Activated CD4-positive, alpha-beta memory T cell treated with anti-CD3 and anti-CD28 coated beads, Interleukin-2, amount 10 ng/mL, durations not matched to agents 7 days and 5 days (primary cell): Measurements from ENCODE around the gene PDRG1. TPM values are rescaled to one million over a fixed set of nuclear protein-coding genes. Genes with fewer than 3 reads are reported as not detected.

Source experiments
- CTCF ChIA-PET: fragments of 350-600 bp; sonication (Branson Sonifier 250); formaldehyde crosslinking; loops from one replicate; lab custom pipeline; 2021; ENCODE audit warnings: antibody characterized with exemption, inconsistent platforms; lab: Charles Lee
- POLR2A ChIA-PET: fragments of 350-600 bp; sonication (Branson Sonifier 250); formaldehyde crosslinking; loops from one replicate; lab custom pipeline; 2021; ENCODE audit warnings: antibody characterized with exemption; lab: Charles Lee
- DNase-seq: peaks from one replicate; pipeline ENCODE4 v3.0.0-alpha.2; 2020
- H3K27ac Mint-ChIP-seq: one replicate; pipeline ENCODE4 v1.8.0; 2021; ENCODE audit warnings: mild to moderate bottlenecking, mixed read lengths
- H3K27me3 Mint-ChIP-seq: one replicate; pipeline ENCODE4 v1.8.0; 2021; ENCODE audit warnings: mixed read lengths
- H3K36me3 Mint-ChIP-seq: one replicate; pipeline ENCODE4 v1.8.0; 2021; ENCODE audit warnings: low read depth, mixed read lengths
- H3K4me1 Mint-ChIP-seq: one replicate; pipeline ENCODE4 v1.8.0; 2021; ENCODE audit warnings: mixed read lengths
- H3K4me3 Mint-ChIP-seq: one replicate; pipeline ENCODE4 v1.8.0; 2021; ENCODE audit warnings: mild to moderate bottlenecking, mixed read lengths
- H3K9me3 Mint-ChIP-seq: one replicate; pipeline ENCODE4 v1.8.0; 2021; ENCODE audit warnings: mixed read lengths
- total RNA-seq, 2 experiments: library from RNA; stranded (reverse); gene quantifications; one replicate each; pipeline ENCODE4 v1.2.3, GENCODE V29; 2021

The PDRG1 gene
- total RNA-seq, 2 experiments from 2014 or later: 10.8 TPM

GRCh38 chr20:31977080-31977479 lies 25.2 kb upstream of the PDRG1 start:
- no peaks in the 10 kb centered on the region for H3K9me3 Mint-ChIP-seq
- CTCF ChIA-PET: no interaction called here
- peaks cover 18% of the 10 kb centered on the region for H3K27me3 Mint-ChIP-seq
- no peak overlapping the region for H3K27ac Mint-ChIP-seq
- no peak for DNase-seq
- POLR2A ChIA-PET: no interaction called here
- no peaks in the 10 kb centered on the region for H3K36me3 Mint-ChIP-seq
- H3K4me1 Mint-ChIP-seq: no peaks in the 10 kb centered on the region
- no peak overlapping the region for H3K4me3 Mint-ChIP-seq

GRCh38 chr20:31975874-31976273 lies 24.0 kb upstream of the PDRG1 start:
- ChIA-PET CTCF (interaction anchor here (1.1 kb wide), 1 partner anchor 24 kb away, joined by 3 read pairs; the partner anchor contains the start of gene PDRG1), POLR2A (no interaction called here)
- Mint-ChIP-seq H3K27me3 (peaks cover 16% of the 10 kb centered on the region), H3K9me3 (no peaks in the 10 kb centered on the region), H3K36me3 (no peaks in the 10 kb centered on the region), H3K4me3 (no peak overlapping the region), H3K27ac (no peak overlapping the region), H3K4me1 (no peaks in the 10 kb centered on the region)
- DNase-seq: no peak

GRCh38 chr20:31974951-31975487 lies 23.2 kb upstream of the PDRG1 start:
- ChIA-PET POLR2A (no interaction called here), CTCF (interaction anchor here (1.1 kb wide), 1 partner anchor 23 kb away, joined by 3 read pairs; the partner anchor contains the start of gene PDRG1)
- H3K4me1 Mint-ChIP-seq: no peaks in the 10 kb centered on the region
- peaks cover 19% of the 10 kb centered on the region for H3K27me3 Mint-ChIP-seq
- no peaks in the 10 kb centered on the region for H3K9me3 Mint-ChIP-seq
- H3K27ac Mint-ChIP-seq: no peak overlapping the region
- no peak overlapping the region for H3K4me3 Mint-ChIP-seq
- DNase-seq: no peak
- H3K36me3 Mint-ChIP-seq: no peaks in the 10 kb centered on the region

GRCh38 chr20:31974296-31974695 lies 22.4 kb upstream of the PDRG1 start:
- ChIA-PET POLR2A (no interaction called here), CTCF (no interaction called here)
- DNase-seq: no peak
- no peak overlapping the region for H3K27ac Mint-ChIP-seq
- no peaks in the 10 kb centered on the region for H3K4me1 Mint-ChIP-seq
- H3K4me3 Mint-ChIP-seq: no peak overlapping the region
- H3K9me3 Mint-ChIP-seq: no peaks in the 10 kb centered on the region
- H3K27me3 Mint-ChIP-seq: peaks cover 24% of the 10 kb centered on the region
- no peaks in the 10 kb centered on the region for H3K36me3 Mint-ChIP-seq

GRCh38 chr20:31972471-31973021 lies 20.7 kb upstream of the PDRG1 start:
- H3K4me3 Mint-ChIP-seq: no peak overlapping the region
- no peak for DNase-seq
- ChIA-PET POLR2A (no interaction called here), CTCF (interaction anchor here (1.4 kb wide), 1 partner anchor 59 kb away, joined by 3 read pairs; no protein-coding TSS in a partner anchor)
- H3K27ac Mint-ChIP-seq: no peak overlapping the region
- peaks cover 27% of the 10 kb centered on the region for H3K27me3 Mint-ChIP-seq
- H3K4me1 Mint-ChIP-seq: peaks cover 5% of the 10 kb centered on the region
- H3K36me3 Mint-ChIP-seq: no peaks in the 10 kb centered on the region
- no peaks in the 10 kb centered on the region for H3K9me3 Mint-ChIP-seq

- CTCF ChIA-PET: interaction anchor here (3.9 kb wide), 1 partner anchor 18 kb away, joined by 21 read pairs; the partner anchor contains the start of gene PDRG1
- no peaks in the 10 kb centered on the region for H3K9me3 Mint-ChIP-seq
- no peak for DNase-seq
- peaks cover 38% of the 10 kb centered on the region for H3K27me3 Mint-ChIP-seq
- peaks cover 8% of the 10 kb centered on the region for H3K4me1 Mint-ChIP-seq
- POLR2A ChIA-PET: interaction anchor here (1.2 kb wide), 1 partner anchor 18 kb away, joined by 4 read pairs; the partner anchor contains the start of gene PDRG1
- H3K27ac Mint-ChIP-seq: no peak overlapping the region
- no peak overlapping the region for H3K4me3 Mint-ChIP-seq
- H3K36me3 Mint-ChIP-seq: no peaks in the 10 kb centered on the region
These were observed 18.1 kb upstream of the PDRG1 start for GRCh38 chr20:31969991-31970390.

GRCh38 chr20:31968291-31969126 lies 16.7 kb upstream of the PDRG1 start:
- peak; percentile 84 for DNase-seq
- Mint-ChIP-seq H3K27ac (no peak overlapping the region), H3K4me3 (peak overlapping the region; percentile 64), H3K27me3 (peaks cover 38% of the 10 kb centered on the region), H3K9me3 (no peaks in the 10 kb centered on the region), H3K36me3 (no peaks in the 10 kb centered on the region), H3K4me1 (peaks cover 8% of the 10 kb centered on the region)
- ChIA-PET CTCF (interaction anchor here (3.9 kb wide), 1 partner anchor 16 kb away, joined by 21 read pairs; the partner anchor contains the start of gene PDRG1), POLR2A (interaction anchor here (1.5 kb wide), 1 partner anchor 18 kb away, joined by 5 read pairs; no protein-coding TSS in a partner anchor)

- POLR2A ChIA-PET: interaction anchor here (1.5 kb wide), 1 partner anchor 17 kb away, joined by 5 read pairs; no protein-coding TSS in a partner anchor
- Mint-ChIP-seq H3K36me3 (no peaks in the 10 kb centered on the region), H3K4me3 (peak within 1 kb of the TSS; percentile 64), H3K27ac (no peak within 1 kb of the TSS), H3K9me3 (no peaks in the 10 kb centered on the region), H3K27me3 (peaks cover 35% of the 10 kb centered on the region), H3K4me1 (peaks cover 8% of the 10 kb centered on the region)
- CTCF ChIA-PET: interaction anchor here (3.9 kb wide), 1 partner anchor 16 kb away, joined by 21 read pairs; the partner anchor contains the start of gene PDRG1
- no peak for DNase-seq
These were observed 16.0 kb upstream of the PDRG1 start, which contains the start of gene XKR7 for GRCh38 chr20:31967830-31968249. TSS of gene XKR7 (plus strand) at chr20:31968151. CDS start at chr20:31968176, 25 bp downstream.

- no peak overlapping the region for H3K27ac Mint-ChIP-seq
- H3K4me3 Mint-ChIP-seq: no peak overlapping the region
- ChIA-PET CTCF (interaction anchor here (0.7 to 3.9 kb wide), 2 partner anchors 15 kb away, joined by 3 to 21 read pairs; partner anchors contain the start of gene PDRG1), POLR2A (interaction anchor here (1.5 kb wide), 1 partner anchor 16 kb away, joined by 5 read pairs; no protein-coding TSS in a partner anchor)
- no peak for DNase-seq
- H3K4me1 Mint-ChIP-seq: peaks cover 8% of the 10 kb centered on the region
- H3K9me3 Mint-ChIP-seq: no peaks in the 10 kb centered on the region
- no peaks in the 10 kb centered on the region for H3K36me3 Mint-ChIP-seq
- H3K27me3 Mint-ChIP-seq: peaks cover 38% of the 10 kb centered on the region
These were observed 15.3 kb upstream of the PDRG1 start for GRCh38 chr20:31966991-31967655.

- H3K4me3 Mint-ChIP-seq: no peak overlapping the region
- no peak for DNase-seq
- peaks cover 6% of the 10 kb centered on the region for H3K4me1 Mint-ChIP-seq
- no peak overlapping the region for H3K27ac Mint-ChIP-seq
- peaks cover 33% of the 10 kb centered on the region for H3K27me3 Mint-ChIP-seq
- ChIA-PET CTCF (interaction anchor here (1.3 kb wide), 1 partner anchor 13 kb away, joined by 8 read pairs; the partner anchor contains the start of gene PDRG1), POLR2A (interaction anchor here (1.2 kb wide), 1 partner anchor 12 kb away, joined by 5 read pairs; the partner anchor contains the start of gene PDRG1)
- H3K9me3 Mint-ChIP-seq: no peaks in the 10 kb centered on the region
- H3K36me3 Mint-ChIP-seq: no peaks in the 10 kb centered on the region
These were observed 12.0 kb upstream of the PDRG1 start for GRCh38 chr20:31963889-31964288.

GRCh38 chr20:31962761-31963160 lies 10.9 kb upstream of the PDRG1 start:
- ChIA-PET POLR2A (interaction anchor here (0.8 kb wide), 1 partner anchor 11 kb away, joined by 5 read pairs; the partner anchor contains the start of gene PDRG1), CTCF (interaction anchor here (1.3 kb wide), 1 partner anchor 11 kb away, joined by 8 read pairs; the partner anchor contains the start of gene PDRG1)
- Mint-ChIP-seq H3K4me3 (no peak overlapping the region), H3K9me3 (no peaks in the 10 kb centered on the region), H3K36me3 (no peaks in the 10 kb centered on the region), H3K4me1 (peaks cover 3% of the 10 kb centered on the region), H3K27me3 (peaks cover 35% of the 10 kb centered on the region), H3K27ac (no peak overlapping the region)
- DNase-seq: no peak
